Heart left ventricle (tissue), 16 donors: ENCODE results near the gene ST7. TPM values are rescaled to one million over a fixed set of nuclear protein-coding genes. Genes with fewer than 3 reads are reported as not detected.

Experiments
- ATAC-seq, 4 donors: fragments of 200-7000 bp; cut with Tn5 transposase; one replicate each; pipeline ENCODE4 v1.9.1; 2020 to 2022; ENCODE audit warnings: moderate library complexity in 4 of 4, mild to moderate bottlenecking in 3 of 4, moderate number of reproducible peaks in 1 of 4
- DNase-seq, 5 donors: peaks; one replicate each; pipeline ENCODE4 v3.0.0-alpha.2; 2020
- H3K27ac ChIP-seq, 12 donors: fragments of 200-600 bp; sonication (generic) in 4 of 12; one replicate each; pipeline versions ENCODE4 v1.5.0 to v1.8.0; 2016 to 2022; ENCODE audit warnings: mild to moderate bottlenecking in 2 of 12
- H3K27me3 ChIP-seq, 9 donors: fragments of 200-600 bp; sonication (generic) in 2 of 9; one replicate each; pipeline versions ENCODE4 v1.5.1 to v1.8.0; 2016 to 2022; ENCODE audit warnings: mild to moderate bottlenecking in 3 of 9
- H3K36me3 ChIP-seq, 9 donors: fragments of 200-600 bp; sonication (generic) in 2 of 9; one replicate each; pipeline versions ENCODE4 v1.5.0 to v1.8.0; 2018 to 2022; ENCODE audit warnings: mild to moderate bottlenecking in 2 of 9
- H3K4me1 ChIP-seq, 12 donors: fragments of 200-600 bp; sonication (generic) in 4 of 12; one replicate each; pipeline versions ENCODE4 v1.5.0 to v1.8.0; 2016 to 2022; ENCODE audit warnings: mild to moderate bottlenecking in 3 of 12
- H3K4me3 ChIP-seq, 12 donors: fragments of 200-600 bp; sonication (generic) in 4 of 12; one replicate each; pipeline versions ENCODE4 v1.5.0 to v1.8.0; 2017 to 2022; ENCODE audit warnings: mild to moderate bottlenecking in 9 of 12, moderate library complexity in 4 of 12
- H3K9me3 ChIP-seq, 12 donors: fragments of 200-600 bp; sonication (generic) in 4 of 12; one replicate each; pipeline versions ENCODE4 v1.5.0 to v1.8.0; 2016 to 2022; ENCODE audit warnings: mild to moderate bottlenecking in 1 of 12
- CTCF ChIP-seq, 12 donors: fragments of 200-600 bp; sonication (generic) in 4 of 12; IDR thresholded peaks; one replicate each; pipeline versions ENCODE4 v1.5.0 to v1.8.0; 2018 to 2022; ENCODE audit warnings: antibody characterized with exemption in 12 of 12, mild to moderate bottlenecking in 5 of 12
- POLR2A ChIP-seq, 2 donors: fragments of 450-650 bp; IDR thresholded peaks; one replicate each; pipeline ENCODE4 v1.6.1; 2017; ENCODE audit warnings: antibody characterized with exemption in 2 of 2, mild to moderate bottlenecking in 2 of 2, moderate library complexity in 2 of 2
- WGBS, 4 donors: extraction: QIAGEN DNeasy Blood & Tissue Kit in 2 of 4; methylation state at CpG; one replicate each; pipeline versions ENCODE4 v1.1.5 to v1.1.7; 2013 to 2018; 5-methylcytosine and 5-hydroxymethylcytosine counted together
- intact Hi-C, 10 donors: fragments of 100-400 bp; cut with DNase I; formaldehyde crosslinking; loops; one replicate each; pipeline versions ENCODE4 v1.11.1 to v1.14.2; 2022
- polyA plus RNA-seq, 2 donors: library from polyadenylated mRNA; stranded (reverse); fragments of 200-250 nt; gene quantifications; one replicate each; pipeline ENCODE4 v1.2.3, GENCODE V29; 2013
- total RNA-seq, 9 donors: library from RNA; depleted of rRNA in 2 of 9; stranded (reverse); fragments of >200 nt in 2 of 9; fragmentation: NEBNext Ultra II Directional in 3 of 9; extraction: Animal tissue kit (Norgen Biotek cat#: 25700) in 3 of 9; gene quantifications; one replicate each; pipeline versions ENCODE4 v1.1.0 to v1.2.4, GENCODE V29; 2016 to 2023
- donor health status: ischemic (EF 13 %, LVEDD 7.1; RV severe dilation, severe dysfunction).
- donor health status: healthy with polysubstance abuse.
- donor health status: DM: no; HTN: yes; CAD: no.
- donor health status: DM: no; HTN: no; CAD: no.
- donor health status: ischemic (EF 25% LVEDD 6.9; RV normal size, moderate dysfunction).
- donor health status: ischemic (EF 25% LVEDD 5.7; RV mildly dilated, moderate dysfunction).
- donor health status: healthy.
- donor health status: DM: yes; HTN: yes; CAD: no.
- donor health status: ischemic (EF 35%, LVEDD 5.7; RV mildly dilated, moderate dysfunction).
- donor health status: nonischemic (EF 11% LVEDD 7.7; RV severe dilation, severe dysfunction).
- donor health status: DM: yes; HTN: yes; CAD: no.
- donor health status: PGD.
- donor health status: ischemic (EF 29% LVEDD 5.4; RV normal size, mild dysfunction).
- donor health status: nonischemic (EF 23%, LVEDD 6.1; RV moderate dilation, normal function).

ST7 gene
- total and polyA plus RNA-seq, 11 donors = 16.0 to 41.3 (median 25.5) TPM

GRCh38 chr7:117249696-117250095 is 296.4 kb downstream of the ST7 start:
- ATAC-seq = no peak

GRCh38 chr7:117250245-117250644 is 296.9 kb downstream of the ST7 start:
- no peak overlapping the region for H3K27ac ChIP-seq

More at GRCh38 chr7:117249696-117250095, 296.4 kb downstream of the ST7 start:
- Histone ChIP-seq H3K27me3 (peaks cover 0 to 6% (median 0%) of the 10 kb centered on the region in 9 donors), H3K4me3 (no peak overlapping the region), H3K36me3 (no peaks in the 10 kb centered on the region), H3K4me1 (no peaks in the 10 kb centered on the region), H3K9me3 (peaks cover 0 to 9% (median 0%) of the 10 kb centered on the region in 12 donors), H3K27ac (no peak overlapping the region)
- intact Hi-C loops = loop anchor here in 1 of 10 donors (10.0 kb wide), 1 partner anchor 55 kb away; no protein-coding TSS in a partner anchor
- 82 to 83% (median 83%) methylated on average over 5 of the region's 5 CpGs for WGBS, 4 donors
- TF ChIP-seq CTCF (IDR thresholded peaks at IDR 0.05) (no peak), POLR2A (IDR thresholded peaks at IDR 0.05) (no peak)
- DNase-seq = no peak

GRCh38 chr7:117250801-117251200 is 297.5 kb downstream of the ST7 start:
- peaks cover 0 to 6% (median 0%) of the 10 kb centered on the region in 9 donors for H3K27me3 ChIP-seq
- peaks cover 0 to 3% (median 0%) of the 10 kb centered on the region in 12 donors for H3K9me3 ChIP-seq
- no peak for ATAC-seq
- TF ChIP-seq CTCF (IDR thresholded peaks at IDR 0.05) (no peak), POLR2A (IDR thresholded peaks at IDR 0.05) (no peak)
- no peak overlapping the region for H3K4me3 ChIP-seq
- no peak for DNase-seq
- H3K27ac ChIP-seq = no peak overlapping the region
- intact Hi-C loops = no loop called here
- 49 to 71% (median 58%) methylated on average over 4 of the region's 4 CpGs for WGBS, 4 donors
- no peaks in the 10 kb centered on the region for H3K4me1 ChIP-seq
- no peaks in the 10 kb centered on the region for H3K36me3 ChIP-seq

More at GRCh38 chr7:117250245-117250644, 296.9 kb downstream of the ST7 start:
- no peaks in the 10 kb centered on the region for H3K36me3 ChIP-seq
- peaks cover 0 to 6% (median 0%) of the 10 kb centered on the region in 12 donors for H3K9me3 ChIP-seq
- no peaks in the 10 kb centered on the region for H3K4me1 ChIP-seq
- DNase-seq = no peak
- peaks cover 0 to 6% (median 0%) of the 10 kb centered on the region in 9 donors for H3K27me3 ChIP-seq
- H3K4me3 ChIP-seq = no peak overlapping the region
- intact Hi-C loops = no loop called here
- no peak for TF ChIP-seq POLR2A (IDR thresholded peaks at IDR 0.05)
- TF ChIP-seq CTCF (IDR thresholded peaks at IDR 0.05) = no peak
- no peak for ATAC-seq

GRCh38 chr7:117251687-117252086 is 298.4 kb downstream of the ST7 start:
- intact Hi-C loops = no loop called here
- ATAC-seq (no peak), DNase-seq (no peak)
- no peaks in the 10 kb centered on the region for H3K36me3 ChIP-seq
- WGBS, 4 donors = 78 to 88% (median 83%) methylated on average over 4 of the region's 4 CpGs
- H3K9me3 ChIP-seq = no peaks in the 10 kb centered on the region
- H3K4me1 ChIP-seq = no peaks in the 10 kb centered on the region
- H3K4me3 ChIP-seq = no peak overlapping the region
- H3K27ac ChIP-seq = no peak overlapping the region
- no peak for TF ChIP-seq POLR2A (IDR thresholded peaks at IDR 0.05)
- TF ChIP-seq CTCF (IDR thresholded peaks at IDR 0.05) = no peak
- peaks cover 0 to 6% (median 0%) of the 10 kb centered on the region in 9 donors for H3K27me3 ChIP-seq
